ENCODE data around the gene ANKRD13A. TPM values are rescaled to one million over a fixed set of nuclear protein-coding genes. Genes with fewer than 3 reads are reported as not detected.

The ANKRD13A gene
- polyA plus RNA-seq, 1 of the 3 experiments (the other 2 are of a cell fraction) = 42.8 TPM

DNA sequence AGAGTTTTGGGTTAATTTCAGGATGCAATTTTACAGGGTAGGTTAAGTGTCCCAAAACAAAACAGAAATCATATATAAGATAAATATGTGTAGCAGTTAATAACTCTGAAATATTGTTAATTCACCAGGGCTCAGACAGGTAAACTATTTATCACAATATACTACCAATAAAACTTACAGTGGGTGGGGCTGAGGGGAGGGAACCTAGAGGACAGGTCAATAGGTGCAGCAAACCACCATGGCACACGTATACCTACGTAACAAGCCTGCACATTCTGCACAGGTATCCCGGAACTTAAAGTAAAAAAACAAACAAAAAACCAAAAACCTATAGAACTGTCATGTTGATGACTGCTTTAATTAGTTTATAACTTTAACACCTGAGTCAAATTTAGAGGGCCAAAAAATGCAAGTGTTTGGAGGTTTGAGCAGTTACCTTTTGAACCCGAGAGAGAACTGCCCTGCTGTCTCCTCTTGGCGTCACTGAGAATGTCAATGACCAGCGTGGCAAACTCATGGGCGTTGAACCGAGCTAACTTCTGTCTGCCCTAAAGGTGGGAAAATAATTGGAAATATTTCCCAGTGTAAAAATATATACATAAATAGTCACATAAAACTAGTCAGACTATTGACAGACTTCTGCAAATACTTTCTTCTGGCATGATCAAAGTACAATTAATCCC lies 39.7 kb upstream of the ANKRD13A start:
- Histone ChIP-seq H3F3A (replicated peaks; ENCODE audit: insufficient read depth) (peaks cover 3% of the 10 kb centered on the region), H3K9me3 (no peaks in the 10 kb centered on the region), H3K27ac (ENCODE audit: low read depth in 2 of 2, low read length in 1 of 2) (no peak overlapping the region), H3K4me3 (ENCODE audit: low read depth in 2 of 2, low read length in 1 of 2) (no peak overlapping the region), H3K27me3 (ENCODE audit: insufficient read depth) (no peaks in the 10 kb centered on the region), H3K4me1 (ENCODE audit: control insufficient read depth in 1 of 2, insufficient read depth in 2 of 2, low read depth in 1 of 2, low read length in 1 of 2) (no peaks in the 10 kb centered on the region), H3K9me2 (no peaks in the 10 kb centered on the region), H3K9ac (no peak overlapping the region), H3K79me2 (ENCODE audit: insufficient read depth) (no peaks in the 10 kb centered on the region), H3K36me3 (replicated peaks in 1 of 2; ENCODE audit: control insufficient read depth in 1 of 2, insufficient read depth in 2 of 2, low read length in 1 of 2) (peaks cover 45 to 48% of the 10 kb centered on the region in 2 experiments), H3K4me2 (no peak overlapping the region), H4K20me1 (ENCODE audit: insufficient read depth) (no peaks in the 10 kb centered on the region), H2AFZ (ENCODE audit: low read depth) (no peak overlapping the region)
- ChIA-PET POLR2A (no interaction called here), CTCF (interaction anchor here (1.5 kb wide), 1 partner anchor 106 kb away, joined by 4 read pairs; no protein-coding TSS in a partner anchor)
- TF ChIP-seq JUND (IDR thresholded peaks at IDR 0.05) (no peak), MXI1 (IDR thresholded peaks at IDR 0.05; ENCODE audit: low read depth, low read length) (no peak)
- WGBS (ENCODE audit: low lambda C conversion rate) = 98% methylated on average over 8 of the region's 8 CpGs
- no peak for DNase-seq

DNA sequence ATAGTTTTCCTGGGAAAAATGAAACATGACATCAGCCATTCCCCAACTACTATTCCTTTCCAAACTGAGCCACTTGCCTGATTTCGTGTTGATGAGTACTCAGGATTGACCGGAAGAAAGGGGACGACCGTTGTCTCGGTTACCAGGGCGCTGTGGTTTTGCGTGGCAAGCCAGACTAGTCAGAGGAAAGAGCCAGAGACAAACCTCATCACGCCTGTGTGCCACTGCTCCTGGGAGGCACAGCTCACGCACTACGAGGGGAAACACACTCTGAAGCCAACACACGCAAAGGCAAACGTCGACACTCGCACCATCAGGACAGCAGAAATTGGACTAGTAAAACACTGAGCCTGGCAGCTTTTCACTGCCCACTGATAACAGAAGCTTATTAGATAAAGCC lies 38.0 kb upstream of the ANKRD13A start:
- ChIA-PET CTCF (interaction anchor here (1.1 to 1.5 kb wide), 3 partner anchors 10 to 108 kb away, joined by 3 to 4 read pairs (median 3); no protein-coding TSS in a partner anchor), POLR2A (no interaction called here)
- Histone ChIP-seq H2AFZ (ENCODE audit: low read depth) (no peak overlapping the region), H3K4me3 (ENCODE audit: low read depth in 2 of 2, low read length in 1 of 2) (no peak overlapping the region), H3K4me2 (no peak overlapping the region), H3K4me1 (ENCODE audit: control insufficient read depth in 1 of 2, insufficient read depth in 2 of 2, low read depth in 1 of 2, low read length in 1 of 2) (no peaks in the 10 kb centered on the region), H3K27ac (ENCODE audit: low read depth in 2 of 2, low read length in 1 of 2) (no peak overlapping the region), H3K27me3 (ENCODE audit: insufficient read depth) (no peaks in the 10 kb centered on the region), H3K9me3 (no peaks in the 10 kb centered on the region), H3K36me3 (replicated peaks in 1 of 2; ENCODE audit: control insufficient read depth in 1 of 2, insufficient read depth in 2 of 2, low read length in 1 of 2) (peaks cover 39 to 56% of the 10 kb centered on the region in 2 experiments), H3F3A (replicated peaks; ENCODE audit: insufficient read depth) (peaks cover 3% of the 10 kb centered on the region), H4K20me1 (ENCODE audit: insufficient read depth) (no peaks in the 10 kb centered on the region), H3K9me2 (no peaks in the 10 kb centered on the region), H3K9ac (no peak overlapping the region), H3K79me2 (ENCODE audit: insufficient read depth) (no peaks in the 10 kb centered on the region)
- WGBS (ENCODE audit: low lambda C conversion rate) = 93% methylated on average over 14 of the region's 14 CpGs
- TF ChIP-seq TEAD4 (IDR thresholded peaks at IDR 0.05; ENCODE audit: borderline replicate concordance, insufficient read depth) = no peak
- TF ChIP-seq FOSL2 (IDR thresholded peaks at IDR 0.05; ENCODE audit: borderline replicate concordance, low read depth) = no peak
- TF ChIP-seq, protein P1, sequence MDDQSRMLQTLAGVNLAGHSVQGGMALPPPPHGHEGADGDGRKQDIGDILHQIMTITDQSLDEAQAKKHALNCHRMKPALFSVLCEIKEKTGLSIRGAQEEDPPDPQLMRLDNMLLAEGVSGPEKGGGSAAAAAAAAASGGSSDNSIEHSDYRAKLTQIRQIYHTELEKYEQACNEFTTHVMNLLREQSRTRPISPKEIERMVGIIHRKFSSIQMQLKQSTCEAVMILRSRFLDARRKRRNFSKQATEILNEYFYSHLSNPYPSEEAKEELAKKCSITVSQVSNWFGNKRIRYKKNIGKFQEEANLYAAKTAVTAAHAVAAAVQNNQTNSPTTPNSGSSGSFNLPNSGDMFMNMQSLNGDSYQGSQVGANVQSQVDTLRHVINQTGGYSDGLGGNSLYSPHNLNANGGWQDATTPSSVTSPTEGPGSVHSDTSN (IDR thresholded peaks at IDR 0.05) = no peak
- TF ChIP-seq FOXJ3 (CRISPR knock-in tag; IDR thresholded peaks at IDR 0.05) = no peak
- TF ChIP-seq, protein P2, sequence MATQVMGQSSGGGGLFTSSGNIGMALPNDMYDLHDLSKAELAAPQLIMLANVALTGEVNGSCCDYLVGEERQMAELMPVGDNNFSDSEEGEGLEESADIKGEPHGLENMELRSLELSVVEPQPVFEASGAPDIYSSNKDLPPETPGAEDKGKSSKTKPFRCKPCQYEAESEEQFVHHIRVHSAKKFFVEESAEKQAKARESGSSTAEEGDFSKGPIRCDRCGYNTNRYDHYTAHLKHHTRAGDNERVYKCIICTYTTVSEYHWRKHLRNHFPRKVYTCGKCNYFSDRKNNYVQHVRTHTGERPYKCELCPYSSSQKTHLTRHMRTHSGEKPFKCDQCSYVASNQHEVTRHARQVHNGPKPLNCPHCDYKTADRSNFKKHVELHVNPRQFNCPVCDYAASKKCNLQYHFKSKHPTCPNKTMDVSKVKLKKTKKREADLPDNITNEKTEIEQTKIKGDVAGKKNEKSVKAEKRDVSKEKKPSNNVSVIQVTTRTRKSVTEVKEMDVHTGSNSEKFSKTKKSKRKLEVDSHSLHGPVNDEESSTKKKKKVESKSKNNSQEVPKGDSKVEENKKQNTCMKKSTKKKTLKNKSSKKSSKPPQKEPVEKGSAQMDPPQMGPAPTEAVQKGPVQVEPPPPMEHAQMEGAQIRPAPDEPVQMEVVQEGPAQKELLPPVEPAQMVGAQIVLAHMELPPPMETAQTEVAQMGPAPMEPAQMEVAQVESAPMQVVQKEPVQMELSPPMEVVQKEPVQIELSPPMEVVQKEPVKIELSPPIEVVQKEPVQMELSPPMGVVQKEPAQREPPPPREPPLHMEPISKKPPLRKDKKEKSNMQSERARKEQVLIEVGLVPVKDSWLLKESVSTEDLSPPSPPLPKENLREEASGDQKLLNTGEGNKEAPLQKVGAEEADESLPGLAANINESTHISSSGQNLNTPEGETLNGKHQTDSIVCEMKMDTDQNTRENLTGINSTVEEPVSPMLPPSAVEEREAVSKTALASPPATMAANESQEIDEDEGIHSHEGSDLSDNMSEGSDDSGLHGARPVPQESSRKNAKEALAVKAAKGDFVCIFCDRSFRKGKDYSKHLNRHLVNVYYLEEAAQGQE (IDR thresholded peaks at IDR 0.05; ENCODE audit: low read depth, low read length) = no peak
- TF ChIP-seq, protein P3, sequence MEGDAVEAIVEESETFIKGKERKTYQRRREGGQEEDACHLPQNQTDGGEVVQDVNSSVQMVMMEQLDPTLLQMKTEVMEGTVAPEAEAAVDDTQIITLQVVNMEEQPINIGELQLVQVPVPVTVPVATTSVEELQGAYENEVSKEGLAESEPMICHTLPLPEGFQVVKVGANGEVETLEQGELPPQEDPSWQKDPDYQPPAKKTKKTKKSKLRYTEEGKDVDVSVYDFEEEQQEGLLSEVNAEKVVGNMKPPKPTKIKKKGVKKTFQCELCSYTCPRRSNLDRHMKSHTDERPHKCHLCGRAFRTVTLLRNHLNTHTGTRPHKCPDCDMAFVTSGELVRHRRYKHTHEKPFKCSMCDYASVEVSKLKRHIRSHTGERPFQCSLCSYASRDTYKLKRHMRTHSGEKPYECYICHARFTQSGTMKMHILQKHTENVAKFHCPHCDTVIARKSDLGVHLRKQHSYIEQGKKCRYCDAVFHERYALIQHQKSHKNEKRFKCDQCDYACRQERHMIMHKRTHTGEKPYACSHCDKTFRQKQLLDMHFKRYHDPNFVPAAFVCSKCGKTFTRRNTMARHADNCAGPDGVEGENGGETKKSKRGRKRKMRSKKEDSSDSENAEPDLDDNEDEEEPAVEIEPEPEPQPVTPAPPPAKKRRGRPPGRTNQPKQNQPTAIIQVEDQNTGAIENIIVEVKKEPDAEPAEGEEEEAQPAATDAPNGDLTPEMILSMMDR (IDR thresholded peaks at IDR 0.05) = no peak
- TF ChIP-seq, protein P4, sequence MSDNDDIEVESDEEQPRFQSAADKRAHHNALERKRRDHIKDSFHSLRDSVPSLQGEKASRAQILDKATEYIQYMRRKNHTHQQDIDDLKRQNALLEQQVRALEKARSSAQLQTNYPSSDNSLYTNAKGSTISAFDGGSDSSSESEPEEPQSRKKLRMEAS (IDR thresholded peaks at IDR 0.05; ENCODE audit: low read depth) = no peak
- no peak for TF ChIP-seq TCF12 (IDR thresholded peaks at IDR 0.05)
- no peak for TF ChIP-seq GATA2 (CRISPR knock-in tag; IDR thresholded peaks at IDR 0.05)
- no peak for TF ChIP-seq EP300 (IDR thresholded peaks at IDR 0.05; ENCODE audit: borderline replicate concordance in 1 of 2, low read depth in 1 of 2, low read length in 1 of 2)
- no peak for TF ChIP-seq NFIC (IDR thresholded peaks at IDR 0.05; ENCODE audit: borderline replicate concordance)
- no peak for TF ChIP-seq RFX5 (IDR thresholded peaks at IDR 0.05; ENCODE audit: low read length)
- TF ChIP-seq YY1 (IDR thresholded peaks at IDR 0.05; ENCODE audit: low read depth) = no peak
- TF ChIP-seq RAD21 (IDR thresholded peaks at IDR 0.05; ENCODE audit: low read length) = no peak
- TF ChIP-seq MEF2A (IDR thresholded peaks at IDR 0.05; ENCODE audit: borderline replicate concordance, low read depth) = no peak
- TF ChIP-seq, protein P5, sequence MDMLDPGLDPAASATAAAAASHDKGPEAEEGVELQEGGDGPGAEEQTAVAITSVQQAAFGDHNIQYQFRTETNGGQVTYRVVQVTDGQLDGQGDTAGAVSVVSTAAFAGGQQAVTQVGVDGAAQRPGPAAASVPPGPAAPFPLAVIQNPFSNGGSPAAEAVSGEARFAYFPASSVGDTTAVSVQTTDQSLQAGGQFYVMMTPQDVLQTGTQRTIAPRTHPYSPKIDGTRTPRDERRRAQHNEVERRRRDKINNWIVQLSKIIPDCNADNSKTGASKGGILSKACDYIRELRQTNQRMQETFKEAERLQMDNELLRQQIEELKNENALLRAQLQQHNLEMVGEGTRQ (IDR thresholded peaks at IDR 0.05; ENCODE audit: borderline replicate concordance, low read depth, low read length) = no peak
- no peak for TF ChIP-seq JUND (IDR thresholded peaks at IDR 0.05)
- no peak for TF ChIP-seq NRF1 (IDR thresholded peaks at IDR 0.05; ENCODE audit: low read depth, low read length)
- TF ChIP-seq POLR2AphosphoS5 (IDR thresholded peaks at IDR 0.05; ENCODE audit: low read depth, low read length) = no peak
- no peak for DNase-seq

Measured in SK-N-SH (cell line).